IMR-90 (cell line): ENCODE measurements around the gene LTC4S. TPM values are rescaled to one million over a fixed set of nuclear protein-coding genes. Genes with fewer than 3 reads are reported as not detected.

Experiments used
- ATAC-seq: fragments of 200-7000 bp; cut with Tn5 transposase; 2 replicates; pipeline ENCODE4 v1.9.1; 2020; ENCODE audit warnings: low read depth, mild to moderate bottlenecking, moderate library complexity
- BruUV-seq: library from RNA; stranded (reverse); fragments of 400-500 nt; replicated peaks from 2 replicates; lab custom pipeline; 2021; lab: Mats Ljungman, UMichigan
- CTCF ChIA-PET: fragments of 300-600 bp; formaldehyde crosslinking; extraction: SDS; loops from one replicate; lab custom pipeline; 2021; ENCODE audit warnings: antibody characterized with exemption; lab: Yijun Ruan, JAX
- POLR2A ChIA-PET: fragments of 300-600 bp; sonication (Branson Sonifier 250); formaldehyde crosslinking; loops from one replicate; lab custom pipeline; 2022; ENCODE audit warnings: antibody characterized with exemption; ENCODE audit not compliant: unreplicated experiment; lab: Charles Lee
- DNase-seq: peaks from one replicate; pipeline ENCODE4 v3.0.0; 2013
- H2AFZ ChIP-seq: replicated peaks from 2 replicates; pipeline ENCODE3; 2013; ENCODE audit warnings: low read length, mild to moderate bottlenecking; ENCODE audit not compliant: poor library complexity
- H2AK5ac ChIP-seq: 2 replicates; pipeline ENCODE4 v1.6.1; 2013; ENCODE audit warnings: low read depth, low read length, inconsistent platforms
- H2AK9ac ChIP-seq: replicated peaks from 2 replicates; pipeline ENCODE3; 2013; ENCODE audit warnings: mild to moderate bottlenecking, low read depth, low read length, moderate library complexity; ENCODE audit not compliant: poor library complexity
- H2BK120ac ChIP-seq: 2 replicates; pipeline ENCODE4 v1.6.1; 2013; ENCODE audit warnings: low read depth, low read length, inconsistent platforms
- H2BK15ac ChIP-seq: 3 replicates; pipeline ENCODE4 v1.6.1; 2013; ENCODE audit warnings: low read depth, low read length, inconsistent platforms
- H2BK20ac ChIP-seq: 2 replicates; pipeline ENCODE4 v1.6.1; 2013; ENCODE audit warnings: low read depth, mild to moderate bottlenecking, inconsistent platforms, low read length, moderate library complexity
- H2BK5ac ChIP-seq: 2 replicates; pipeline ENCODE4 v1.6.1; 2013; ENCODE audit warnings: mild to moderate bottlenecking, low read depth, low read length, inconsistent platforms; ENCODE audit not compliant: poor library complexity, severe bottlenecking
- H3K14ac ChIP-seq: replicated peaks from 2 replicates; pipeline ENCODE4 v1.6.1; 2013; ENCODE audit warnings: low read depth, low read length, inconsistent platforms
- H3K18ac ChIP-seq: 2 replicates; pipeline ENCODE4 v1.6.1; 2013; ENCODE audit warnings: low read depth, low read length, control low read depth
- H3K23ac ChIP-seq: 2 replicates; pipeline ENCODE4 v1.6.1; 2013; ENCODE audit warnings: low read depth, low read length, inconsistent platforms
- H3K27ac ChIP-seq: 2 replicates; pipeline ENCODE4 v1.5.1; 2013; ENCODE audit warnings: mild to moderate bottlenecking, control low read depth, low read length; ENCODE audit not compliant: insufficient read depth
- H3K27me3 ChIP-seq: 2 replicates; pipeline ENCODE4 v1.6.1; 2013; ENCODE audit warnings: low read length; ENCODE audit not compliant: control insufficient read depth, insufficient read depth
- H3K36me3 ChIP-seq: 2 replicates; pipeline ENCODE4 v1.6.1; 2013; ENCODE audit warnings: low read length, mixed read lengths; ENCODE audit not compliant: control insufficient read depth, insufficient read depth
- H3K4ac ChIP-seq: 2 replicates; pipeline ENCODE4 v1.6.1; 2013; ENCODE audit warnings: low read depth, low read length, inconsistent platforms
- H3K4me1 ChIP-seq: 2 replicates; pipeline ENCODE4 v1.6.1; 2013; ENCODE audit warnings: low read length, mixed read lengths; ENCODE audit not compliant: control insufficient read depth, insufficient read depth
- H3K4me2 ChIP-seq: 2 replicates; pipeline ENCODE4 v1.6.1; 2013; ENCODE audit warnings: low read depth, mild to moderate bottlenecking, control low read depth, low read length, moderate library complexity
- H3K4me3 ChIP-seq: 2 replicates; pipeline ENCODE4 v1.5.1; 2013; ENCODE audit warnings: low read depth, mild to moderate bottlenecking, control low read depth, low read length, moderate library complexity; ENCODE audit not compliant: insufficient read depth
- H3K56ac ChIP-seq: 2 replicates; pipeline ENCODE4 v1.6.1; 2013; ENCODE audit warnings: low read length, inconsistent platforms; ENCODE audit not compliant: insufficient read depth; ENCODE audit errors: extremely low read depth
- H3K79me1 ChIP-seq, 2 experiments: 2 replicates each; pipeline ENCODE4 v1.6.1; 2013; ENCODE audit warnings: low read length in 2 of 2, inconsistent platforms in 1 of 2, low read depth in 1 of 2
- H3K9ac ChIP-seq: 2 replicates; pipeline ENCODE4 v1.6.1; 2013; ENCODE audit warnings: low read depth, low read length, control low read depth
- H3K9me1 ChIP-seq: 2 replicates; pipeline ENCODE4 v1.6.1; 2013; ENCODE audit warnings: low read length, inconsistent platforms; ENCODE audit not compliant: insufficient read depth
- H3K9me3 ChIP-seq: 2 replicates; pipeline ENCODE4 v1.6.1; 2013; ENCODE audit warnings: low read length; ENCODE audit not compliant: control insufficient read depth, insufficient read depth
- H4K20me1 ChIP-seq: 2 replicates; pipeline ENCODE4 v1.6.1; 2013; ENCODE audit warnings: low read length, inconsistent platforms; ENCODE audit not compliant: insufficient read depth
- H4K5ac ChIP-seq: 2 replicates; pipeline ENCODE4 v1.6.1; 2013; ENCODE audit warnings: mild to moderate bottlenecking, low read depth, low read length, control low read depth
- H4K8ac ChIP-seq, 2 experiments: 2 replicates each; pipeline ENCODE4 v1.6.1; 2013; ENCODE audit warnings: low read depth in 2 of 2, low read length in 2 of 2, control low read depth in 1 of 2, inconsistent platforms in 1 of 2
- H4K91ac ChIP-seq: 2 replicates; pipeline ENCODE4 v1.6.1; 2013; ENCODE audit warnings: low read depth, low read length, inconsistent platforms; ENCODE audit not compliant: insufficient read depth
- BHLHE40 ChIP-seq: fragments of 150-350 bp; IDR thresholded peaks from 2 replicates; pipeline ENCODE4 v1.6.1; 2016; ENCODE audit warnings: mild to moderate bottlenecking, low read depth, low read length
- CEBPB ChIP-seq: IDR thresholded peaks from 2 replicates; pipeline ENCODE4 v1.6.1; 2012; ENCODE audit warnings: low read depth, low read length, improper control_type of control experiment
- CHD1 ChIP-seq: IDR thresholded peaks from 2 replicates; pipeline ENCODE4 v1.6.1; 2012; ENCODE audit warnings: low read depth, low read length, improper control_type of control experiment
- CTCF ChIP-seq: conservative IDR thresholded peaks from 2 replicates; pipeline ENCODE4 v1.5.1; 2012; ENCODE audit warnings: mild to moderate bottlenecking, low read depth, low read length, improper control_type of control experiment
- MAFK ChIP-seq: IDR thresholded peaks from 2 replicates; pipeline ENCODE4 v1.6.1; 2012; ENCODE audit warnings: low read depth, low read length, improper control_type of control experiment
- MXI1 ChIP-seq: IDR thresholded peaks from 2 replicates; pipeline ENCODE4 v1.6.1; 2012; ENCODE audit warnings: low read depth, mild to moderate bottlenecking, low read length, moderate library complexity, borderline replicate concordance
- RAD21 ChIP-seq: IDR thresholded peaks from 2 replicates; pipeline ENCODE4 v1.6.1; 2012; ENCODE audit warnings: low read length, improper control_type of control experiment
- RFX5 ChIP-seq: IDR thresholded peaks from 2 replicates; pipeline ENCODE4 v1.8.0; 2012; ENCODE audit warnings: low read depth, mild to moderate bottlenecking, low read length, moderate library complexity
- SMC3 ChIP-seq: fragments of 150-350 bp; IDR thresholded peaks from 2 replicates; pipeline ENCODE4 v1.6.1; 2016; ENCODE audit warnings: low read depth, mild to moderate bottlenecking, antibody characterized with exemption, low read length, moderate library complexity
- USF2 ChIP-seq: fragments of 150-350 bp; IDR thresholded peaks from 2 replicates; pipeline ENCODE4 v1.6.1; 2017; ENCODE audit warnings: mild to moderate bottlenecking, antibody characterized with exemption, low read length, low read depth
- WGBS, 2 experiments: methylation state at CpG; one replicate each; pipeline versions ENCODE4 v1.1.5 to v1.1.7; 2013; ENCODE audit warnings: missing lambda C conversion rate in 2 of 2; ENCODE audit not compliant: insufficient read length in 1 of 2; ENCODE audit errors: extremely low coverage in 2 of 2; 5-methylcytosine and 5-hydroxymethylcytosine counted together
- dilution Hi-C: fragments of 300-500 bp; cut with HindIII; formaldehyde crosslinking; loops from one replicate; pipeline ENCODE4 v1.14.3; 2018; ENCODE audit warnings: low sequenced_read_pairs; ENCODE audit not compliant: unreplicated experiment
- in situ Hi-C: fragments of 300-500 bp; cut with MboI; formaldehyde crosslinking; loops from 3 replicates; pipeline ENCODE4 v1.14.3; 2019; ENCODE audit warnings: low sequenced_read_pairs, inconsistent platforms, mixed read lengths
- intact Hi-C: fragments of 100-400 bp; cut with micrococcal nuclease; formaldehyde crosslinking; loops from 2 replicates; pipeline ENCODE4 v1.10.0; 2022
- polyA plus RNA-seq, 3 experiments: library from polyadenylated mRNA; depleted of rRNA; stranded (reverse); fragments of >200 nt; gene quantifications; 2 replicates each; pipeline ENCODE4 v1.2.3, GENCODE V29; 2012; ENCODE audit warnings: low replicate concordance in 1 of 3
- total RNA-seq: library from RNA; depleted of rRNA; stranded (reverse); fragments of >200 nt; gene quantifications from 2 replicates; pipeline ENCODE4 v1.2.3, GENCODE V29; 2012
- TF ChIP-seq, protein P1 (sequence below): fragments of 150-350 bp; IDR thresholded peaks from 2 replicates; pipeline ENCODE4 v1.6.1; 2016; ENCODE audit warnings: low read depth, mild to moderate bottlenecking, low read length, moderate library complexity, borderline replicate concordance

LTC4S gene
- total and polyA plus RNA-seq, 2 of the 4 experiments (the other 2 are of a cell fraction), result 0.72 TPM; not detected in 1

- no peaks in the 10 kb centered on the region for H3K79me1 ChIP-seq
- no peak overlapping the region for H2BK5ac ChIP-seq
- no peak overlapping the region for H3K4ac ChIP-seq
- no peak overlapping the region for H3K27ac ChIP-seq
- H2BK15ac ChIP-seq, result no peak overlapping the region
- H3K9ac ChIP-seq, result no peak overlapping the region
- H3K4me1 ChIP-seq, result peaks cover 9% of the 10 kb centered on the region; the same call in 1 of the 2 replicates
- no peak overlapping the region for H4K8ac ChIP-seq
- H3K4me2 ChIP-seq, result no peak overlapping the region
- no peak overlapping the region for H4K5ac ChIP-seq
- no peak overlapping the region for H2AFZ ChIP-seq
- H2AK9ac ChIP-seq, result no peak overlapping the region
- H4K91ac ChIP-seq, result no peak overlapping the region
- peaks cover 11% of the 10 kb centered on the region; the same call in 1 of the 2 replicates for H3K36me3 ChIP-seq
- no peak overlapping the region for H3K14ac ChIP-seq
- H3K4me3 ChIP-seq, result no peak overlapping the region
- WGBS, 2 experiments, result 94% methylated on average over 10 of the region's 24 CpGs; no CpG with 5 or more reads in 1 of the 2 experiments
- ATAC-seq (no peak), DNase-seq (no peak)
- H3K27me3 ChIP-seq, result no peaks in the 10 kb centered on the region
- H3K56ac ChIP-seq, result no peak overlapping the region
- dilution Hi-C loops (no loop called here), intact Hi-C loops (no loop called here), in situ Hi-C loops (no loop called here)
- no peak overlapping the region for H3K23ac ChIP-seq
- CTCF ChIA-PET, result no interaction called here
- POLR2A ChIA-PET, result interaction anchor here (1.0 kb wide), 1 partner anchor 35 kb away, joined by 3 read pairs; no protein-coding TSS in a partner anchor
- TF ChIP-seq CHD1 (no peak), MXI1 (no peak), USF2 (no peak), BHLHE40 (no peak), RFX5 (no peak), SMC3 (no peak), CTCF (no peak), CEBPB (no peak), MAFK (no peak), RAD21 (no peak)
- TF ChIP-seq, protein P1, sequence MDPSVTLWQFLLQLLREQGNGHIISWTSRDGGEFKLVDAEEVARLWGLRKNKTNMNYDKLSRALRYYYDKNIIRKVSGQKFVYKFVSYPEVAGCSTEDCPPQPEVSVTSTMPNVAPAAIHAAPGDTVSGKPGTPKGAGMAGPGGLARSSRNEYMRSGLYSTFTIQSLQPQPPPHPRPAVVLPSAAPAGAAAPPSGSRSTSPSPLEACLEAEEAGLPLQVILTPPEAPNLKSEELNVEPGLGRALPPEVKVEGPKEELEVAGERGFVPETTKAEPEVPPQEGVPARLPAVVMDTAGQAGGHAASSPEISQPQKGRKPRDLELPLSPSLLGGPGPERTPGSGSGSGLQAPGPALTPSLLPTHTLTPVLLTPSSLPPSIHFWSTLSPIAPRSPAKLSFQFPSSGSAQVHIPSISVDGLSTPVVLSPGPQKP, result no peak
- H3K9me3 ChIP-seq, result no peaks in the 10 kb centered on the region
- no TSS peak for BruUV-seq
- H4K20me1 ChIP-seq, result 0 out of 2 replicates have a peak, but pooled peaks cover 7% of the 10 kb centered on the region
- H2AK5ac ChIP-seq, result peak overlapping the region; percentile 1; the same call in 1 of the 2 replicates
- H3K18ac ChIP-seq, result no peak overlapping the region
- no peak overlapping the region for H2BK120ac ChIP-seq
- H3K9me1 ChIP-seq, result no peaks in the 10 kb centered on the region
- H2BK20ac ChIP-seq, result no peak overlapping the region
Observed at GRCh38 chr5:179792612-179793467, 946 bp upstream of the LTC4S start.
